Heart left ventricle (tissue), 13 donors: ENCODE measurements around the gene NR0B2.

Experiments
- CTCF ChIP-seq, 12 donors: fragments of 200-600 bp; sonication (generic) in 4 of 12; IDR thresholded peaks; one replicate each; pipeline versions ENCODE4 v1.5.0 to v1.8.0; 2018 to 2022; ENCODE audit warnings: antibody characterized with exemption in 12 of 12, mild to moderate bottlenecking in 5 of 12
- POLR2A ChIP-seq, 2 donors: fragments of 450-650 bp; IDR thresholded peaks; one replicate each; pipeline ENCODE4 v1.6.1; 2017; ENCODE audit warnings: antibody characterized with exemption in 2 of 2, mild to moderate bottlenecking in 2 of 2, moderate library complexity in 2 of 2
- donor health status: ischemic (EF 13 %, LVEDD 7.1; RV severe dilation, severe dysfunction).
- donor health status: DM: no; HTN: yes; CAD: no.
- donor health status: DM: no; HTN: no; CAD: no.
- donor health status: ischemic (EF 25% LVEDD 6.9; RV normal size, moderate dysfunction).
- donor health status: ischemic (EF 25% LVEDD 5.7; RV mildly dilated, moderate dysfunction).
- donor health status: ischemic (EF 35%, LVEDD 5.7; RV mildly dilated, moderate dysfunction).
- donor health status: nonischemic (EF 11% LVEDD 7.7; RV severe dilation, severe dysfunction).
- donor health status: DM: yes; HTN: yes; CAD: no.
- donor health status: PGD.
- donor health status: ischemic (EF 29% LVEDD 5.4; RV normal size, mild dysfunction).
- donor health status: nonischemic (EF 23%, LVEDD 6.1; RV moderate dilation, normal function).

- TF ChIP-seq CTCF (IDR thresholded peaks at IDR 0.05) (no peak), POLR2A (IDR thresholded peaks at IDR 0.05) (no peak)
These were observed 8.6 kb upstream of the NR0B2 start for GRCh38 chr1:26922431-26922729.
